Fibroblast of lung (primary cell): Measurements from ENCODE around the gene NUDT12. TPM values are rescaled to one million over a fixed set of nuclear protein-coding genes. Genes with fewer than 3 reads are reported as not detected.
A peak's percentile ranks its signal among the peaks of the same experiment; 100 is the strongest.

Experiments
- DNase-seq, 2 donors: peaks; one replicate each; pipeline versions ENCODE4 v3.0.0 to v3.0.0-alpha.2; 2010; ENCODE audit warnings: low read depth in 2 of 2
- H2AFZ ChIP-seq: 2 replicates; pipeline ENCODE4 v1.5.1; 2012; ENCODE audit warnings: low read length, control low read depth, inconsistent platforms
- H3K27ac ChIP-seq: 2 replicates; pipeline ENCODE4 v1.5.1; 2011; ENCODE audit warnings: low read length, control low read depth; ENCODE audit not compliant: insufficient read depth
- H3K27me3 ChIP-seq: 2 replicates; pipeline ENCODE4 v1.5.1; 2011; ENCODE audit warnings: mild to moderate bottlenecking, low read length; ENCODE audit not compliant: control insufficient read depth, insufficient read depth
- H3K36me3 ChIP-seq: 2 replicates; pipeline ENCODE4 v1.5.1; 2011; ENCODE audit warnings: low read length; ENCODE audit not compliant: control insufficient read depth, insufficient read depth
- H3K4me1 ChIP-seq: 2 replicates; pipeline ENCODE4 v1.5.1; 2011; ENCODE audit warnings: low read length; ENCODE audit not compliant: control insufficient read depth, insufficient read depth; ENCODE audit errors: extremely low read depth
- H3K4me2 ChIP-seq: 2 replicates; pipeline ENCODE4 v1.5.1; 2011; ENCODE audit warnings: low read length, control low read depth; ENCODE audit not compliant: insufficient read depth; ENCODE audit errors: extremely low read depth
- H3K4me3 ChIP-seq, 4 experiments: fragments of 200-600 bp in 1 of 4; sonication (generic) in 1 of 4; replicated peaks in 1 of 4; 2 replicates each; pipeline ENCODE4 v1.5.1; 2011 to 2016; ENCODE audit warnings: low read length in 4 of 4, low read depth in 3 of 4, mild to moderate bottlenecking in 3 of 4, control low read depth in 2 of 4, inconsistent platforms in 1 of 4, mixed read lengths in 1 of 4; ENCODE audit not compliant: insufficient read depth in 1 of 4; ENCODE audit errors: control extremely low read depth in 1 of 4
- H3K79me2 ChIP-seq: 2 replicates; pipeline ENCODE4 v1.5.1; 2012; ENCODE audit warnings: mild to moderate bottlenecking, low read length, inconsistent platforms; ENCODE audit not compliant: control insufficient read depth, insufficient read depth
- H3K9ac ChIP-seq: 2 replicates; pipeline ENCODE4 v1.5.1; 2011; ENCODE audit warnings: mild to moderate bottlenecking, low read length, control low read depth; ENCODE audit not compliant: insufficient read depth
- H3K9me3 ChIP-seq: 2 replicates; pipeline ENCODE4 v1.5.1; 2012; ENCODE audit warnings: low read depth, low read length; ENCODE audit not compliant: control insufficient read depth, insufficient read depth
- H4K20me1 ChIP-seq: 2 replicates; pipeline ENCODE4 v1.5.1; 2011; ENCODE audit warnings: low read length; ENCODE audit not compliant: control insufficient read depth, insufficient read depth; ENCODE audit errors: extremely low read depth
- CTCF ChIP-seq, 2 donors: IDR thresholded peaks in 1 of 2; conservative IDR thresholded peaks in 1 of 2; 1 replicate in 1 of 2; 2 replicates in 1 of 2; pipeline ENCODE4 v1.5.1; 2011 to 2012; ENCODE audit warnings: low read length in 2 of 2, control low read depth in 1 of 2, inconsistent platforms in 1 of 2, low read depth in 1 of 2, mild to moderate bottlenecking in 1 of 2
- EZH2 ChIP-seq: IDR thresholded peaks from 2 replicates; pipeline ENCODE4 v1.5.1; 2012; ENCODE audit warnings: low read length, control low read depth, mild to moderate bottlenecking; ENCODE audit errors: missing control alignments
- polyA plus RNA-seq, 2 donors: library from polyadenylated mRNA; depleted of rRNA in 1 of 2; stranded (reverse) in 1 of 2; unstranded in 1 of 2; fragments of >200 nt; gene quantifications; 2 replicates each; pipeline ENCODE4 v1.2.1, GENCODE V29; 2011 to 2012; ENCODE audit warnings: missing spikeins in 1 of 2
- total RNA-seq: library from RNA; depleted of rRNA; stranded (reverse); fragments of >200 nt; gene quantifications from 2 replicates; pipeline ENCODE4 v1.2.1, GENCODE V29; 2014

The NUDT12 gene
- total and polyA plus RNA-seq, 2 donors (not counting 1 experiment from before 2014, with no cell fraction given) = 8.8 to 15.4 TPM

- Histone ChIP-seq H2AFZ (no peak overlapping the region), H3K4me2 (no peak overlapping the region), H3K27me3 (no peaks in the 10 kb centered on the region), H4K20me1 (no peaks in the 10 kb centered on the region), H3K79me2 (no peaks in the 10 kb centered on the region), H3K36me3 (no peaks in the 10 kb centered on the region), H3K4me1 (no peaks in the 10 kb centered on the region), H3K27ac (no peak overlapping the region), H3K4me3 (no peak overlapping the region), H3K9me3 (no peaks in the 10 kb centered on the region), H3K9ac (no peak overlapping the region)
- TF ChIP-seq CTCF (conservative IDR thresholded peaks at IDR 0.05 in 1 of 2, IDR thresholded peaks at IDR 0.05 in 1 of 2; ENCODE audit: low read depth in 1 of 2, low read length in 2 of 2) = no peak
- peak; percentile 21 to 88 for DNase-seq
These were observed 36.5 kb upstream of the NUDT12 start for GRCh38 chr5:103598997-103599566.

- DNase-seq = no peak
- H3K4me3 ChIP-seq = no peak overlapping the region
- H3K4me2 ChIP-seq = no peak overlapping the region
- H4K20me1 ChIP-seq = no peaks in the 10 kb centered on the region
- no peak for TF ChIP-seq EZH2
- TF ChIP-seq CTCF (conservative IDR thresholded peaks at IDR 0.05 in 1 of 2, IDR thresholded peaks at IDR 0.05 in 1 of 2; ENCODE audit: low read depth in 1 of 2, low read length in 2 of 2) = no peak
- no peaks in the 10 kb centered on the region for H3K36me3 ChIP-seq
- no peaks in the 10 kb centered on the region for H3K9me3 ChIP-seq
- no peak overlapping the region for H2AFZ ChIP-seq
- H3K27me3 ChIP-seq = no peaks in the 10 kb centered on the region
- H3K27ac ChIP-seq = no peak overlapping the region
- no peak overlapping the region for H3K9ac ChIP-seq
- H3K79me2 ChIP-seq = no peaks in the 10 kb centered on the region
- no peaks in the 10 kb centered on the region for H3K4me1 ChIP-seq
These were observed 27.6 kb upstream of the NUDT12 start for GRCh38 chr5:103590221-103590620.

- H3K79me2 ChIP-seq = no peaks in the 10 kb centered on the region
- H3K27me3 ChIP-seq = no peaks in the 10 kb centered on the region
- no peak overlapping the region for H2AFZ ChIP-seq
- no peak overlapping the region for H3K4me3 ChIP-seq
- H3K36me3 ChIP-seq = no peaks in the 10 kb centered on the region
- peak in 1 of 2 donors; percentile 6 for DNase-seq
- no peaks in the 10 kb centered on the region for H3K9me3 ChIP-seq
- no peak overlapping the region for H3K4me2 ChIP-seq
- H3K9ac ChIP-seq = no peak overlapping the region
- H3K4me1 ChIP-seq = no peaks in the 10 kb centered on the region
- TF ChIP-seq CTCF (conservative IDR thresholded peaks at IDR 0.05 in 1 of 2, IDR thresholded peaks at IDR 0.05 in 1 of 2; ENCODE audit: low read depth in 1 of 2, low read length in 2 of 2) (no peak), EZH2 (no peak)
- H3K27ac ChIP-seq = no peak overlapping the region
- no peaks in the 10 kb centered on the region for H4K20me1 ChIP-seq
These were observed 27.2 kb upstream of the NUDT12 start for GRCh38 chr5:103589776-103590175.
